CD14-positive monocyte (primary cell): ENCODE measurements around the gene MRPS5. TPM values are rescaled to one million over a fixed set of nuclear protein-coding genes. Genes with fewer than 3 reads are reported as not detected.
"Not testable (repeated sequence)": the region's sequence is repeated elsewhere in the genome, so short reads cannot be mapped to it uniquely, and the experiment has no call there.

Source experiments
- DNase-seq, 3 donors: peaks; one replicate each; pipeline ENCODE4 v3.0.0-alpha.2; 2011 to 2022
- H2AFZ ChIP-seq: 2 replicates; pipeline ENCODE4 v1.6.0; 2012; ENCODE audit warnings: mild to moderate bottlenecking, low read depth, low read length, inconsistent platforms; ENCODE audit not compliant: insufficient read depth, poor library complexity, severe bottlenecking
- H3K27ac ChIP-seq, 2 donors: 1 replicate in 1 of 2; 2 replicates in 1 of 2; pipeline ENCODE4 v1.5.1; 2012 to 2013; ENCODE audit warnings: low read length in 2 of 2, control low read depth in 1 of 2, inconsistent platforms in 1 of 2, low read depth in 1 of 2, mild to moderate bottlenecking in 1 of 2
- H3K27me3 ChIP-seq, 2 donors: one replicate each; pipeline versions ENCODE4 v1.6.0 to v1.6.1; 2011 to 2013; ENCODE audit warnings: low read length in 2 of 2; ENCODE audit not compliant: control insufficient read depth in 2 of 2, insufficient read depth in 2 of 2
- H3K36me3 ChIP-seq, 2 donors: replicated peaks in 1 of 2; 1 replicate in 1 of 2; 2 replicates in 1 of 2; pipeline versions ENCODE4 v1.5.1 to v1.6.1; 2012 to 2013; ENCODE audit warnings: low read length in 2 of 2, control low read depth in 1 of 2, inconsistent platforms in 1 of 2, mild to moderate bottlenecking in 1 of 2; ENCODE audit not compliant: insufficient read depth in 2 of 2, control insufficient read depth in 1 of 2
- H3K4me1 ChIP-seq, 2 donors: 1 replicate in 1 of 2; 2 replicates in 1 of 2; pipeline versions ENCODE4 v1.5.1 to v1.6.1; 2012 to 2013; ENCODE audit warnings: low read length in 2 of 2, control low read depth in 1 of 2, inconsistent platforms in 1 of 2, mild to moderate bottlenecking in 1 of 2, moderate library complexity in 1 of 2; ENCODE audit not compliant: insufficient read depth in 2 of 2, control insufficient read depth in 1 of 2
- H3K4me2 ChIP-seq: replicated peaks from 2 replicates; pipeline ENCODE3; 2012; ENCODE audit warnings: low read length, moderate library complexity, mild to moderate bottlenecking; ENCODE audit not compliant: poor library complexity, severe bottlenecking; ENCODE audit errors: extremely low read depth
- H3K4me3 ChIP-seq, 3 experiments: fragments of 200-600 bp in 1 of 3; sonication (generic) in 1 of 3; replicated peaks in 1 of 3; 1 replicate in 2 of 3; 2 replicates in 1 of 3; pipeline ENCODE4 v1.5.1; 2011 to 2013; ENCODE audit warnings: low read length in 3 of 3, mild to moderate bottlenecking in 3 of 3, control low read depth in 2 of 3, low read depth in 2 of 3, inconsistent platforms in 1 of 3, moderate library complexity in 1 of 3
- H3K79me2 ChIP-seq: 2 replicates; pipeline ENCODE4 v1.6.0; 2012; ENCODE audit warnings: mild to moderate bottlenecking, control low read depth, inconsistent platforms, low read length, moderate library complexity; ENCODE audit not compliant: insufficient read depth
- H3K9ac ChIP-seq: 2 replicates; pipeline ENCODE4 v1.6.0; 2017; ENCODE audit warnings: low read length, mild to moderate bottlenecking; ENCODE audit not compliant: insufficient read depth, poor library complexity, severe bottlenecking
- H3K9me3 ChIP-seq, 2 donors: replicated peaks in 1 of 2; 1 replicate in 1 of 2; 2 replicates in 1 of 2; pipeline versions ENCODE4 v1.5.1 to v1.6.1; 2012 to 2013; ENCODE audit warnings: low read length in 2 of 2, control low read depth in 1 of 2; ENCODE audit not compliant: control insufficient read depth in 1 of 2, insufficient read depth in 1 of 2
- H4K20me1 ChIP-seq: 2 replicates; pipeline ENCODE4 v1.6.0; 2012; ENCODE audit warnings: mild to moderate bottlenecking, low read length, control low read depth, moderate library complexity; ENCODE audit not compliant: insufficient read depth
- H3K27ac Mint-ChIP-seq, 7 donors: one replicate each; pipeline ENCODE4 v1.8.0; 2020; ENCODE audit warnings: mild to moderate bottlenecking in 7 of 7, mixed read lengths in 7 of 7, moderate library complexity in 6 of 7, inconsistent platforms in 2 of 7
- H3K27me3 Mint-ChIP-seq, 3 donors: one replicate each; pipeline ENCODE4 v1.8.0; 2021 to 2022; ENCODE audit warnings: low read depth in 3 of 3, mild to moderate bottlenecking in 3 of 3, mixed read lengths in 3 of 3, moderate library complexity in 3 of 3, inconsistent platforms in 1 of 3
- H3K36me3 Mint-ChIP-seq, 2 donors: one replicate each; pipeline ENCODE4 v1.8.0; 2020; ENCODE audit warnings: mixed read lengths in 2 of 2, inconsistent platforms in 1 of 2, mild to moderate bottlenecking in 1 of 2
- H3K4me1 Mint-ChIP-seq: one replicate; pipeline ENCODE4 v1.8.0; 2020; ENCODE audit warnings: mild to moderate bottlenecking, mixed read lengths
- H3K4me3 Mint-ChIP-seq, 2 donors: one replicate each; pipeline ENCODE4 v1.8.0; 2020; ENCODE audit warnings: mild to moderate bottlenecking in 2 of 2, mixed read lengths in 2 of 2, moderate library complexity in 1 of 2
- H3K9me3 Mint-ChIP-seq, 7 donors: one replicate each; pipeline ENCODE4 v1.8.0; 2020 to 2022; ENCODE audit warnings: mixed read lengths in 7 of 7, mild to moderate bottlenecking in 6 of 7, moderate library complexity in 6 of 7, inconsistent platforms in 2 of 7
- CTCF ChIP-seq: fragments of 200-600 bp; IDR thresholded peaks from one replicate; pipeline ENCODE4 v1.8.0; 2022; ENCODE audit warnings: antibody characterized with exemption, mild to moderate bottlenecking
- WGBS: methylation state at CpG from one replicate; pipeline ENCODE4 v1.1.5; 2013; ENCODE audit warnings: missing lambda C conversion rate; ENCODE audit not compliant: insufficient coverage; 5-methylcytosine and 5-hydroxymethylcytosine counted together
- intact Hi-C, 2 donors: fragments of 100-400 bp; cut with micrococcal nuclease; formaldehyde crosslinking; loops; one replicate each; pipeline versions ENCODE4 v1.15.0 to v1.15.1; 2023
- polyA plus RNA-seq, 3 donors: library from polyadenylated mRNA; depleted of rRNA in 1 of 3; unstranded in 2 of 3; stranded (reverse) in 1 of 3; fragments of 300-500 nt in 2 of 3; fragments of >200 nt in 1 of 3; fragmentation: Illumina TruSeq in 2 of 3; gene quantifications; 1 replicate in 2 of 3; 2 replicates in 1 of 3; pipeline ENCODE4 v1.2.3, GENCODE V29; 2012 to 2021

The MRPS5 gene
- polyA plus RNA-seq, 3 donors: 30.9 to 41.6 (median 35.2) TPM

GRCh38 chr2:95099910-95100309 is 21.7 kb downstream of the MRPS5 start:
- WGBS: 90% methylated on average over 2 of the region's 2 CpGs
- Histone ChIP-seq H3K36me3 (peaks cover 61 to 78% of the 10 kb centered on the region in 2 donors), H3K4me2 (no peak overlapping the region), H3K9me3 (no peaks in the 10 kb centered on the region), H2AFZ (no peak overlapping the region), H4K20me1 (no peaks in the 10 kb centered on the region), H3K79me2 (peaks cover 5% of the 10 kb centered on the region), H3K27ac (no peak overlapping the region), H3K9ac (no peak overlapping the region), H3K27me3 (no peaks in the 10 kb centered on the region), H3K4me1 (no peaks in the 10 kb centered on the region), H3K4me3 (no peak overlapping the region)
- Mint-ChIP-seq H3K9me3 (peaks cover 0 to 5% (median 3%) of the 10 kb centered on the region in 7 donors), H3K4me3 (no peak overlapping the region), H3K4me1 (no peaks in the 10 kb centered on the region), H3K27me3 (no peaks in the 10 kb centered on the region), H3K27ac (peak overlapping the region in 2 of 7 donors; percentile 21 to 73), H3K36me3 (peaks cover 82 to 90% of the 10 kb centered on the region in 2 donors)
- no peak for DNase-seq
- intact Hi-C loops: no loop called here
- no peak for TF ChIP-seq CTCF

GRCh38 chr2:95098273-95098672 is 23.3 kb downstream of the MRPS5 start:
- no CpG with 5 or more reads among the region's 5 CpGs for WGBS
- H3K4me1 ChIP-seq, H3K4me3 ChIP-seq, H3K27ac Mint-ChIP-seq, H3K4me2 ChIP-seq, H3K9ac ChIP-seq, H3K27me3 ChIP-seq, H3K27me3 Mint-ChIP-seq, H3K27ac ChIP-seq, H3K9me3 Mint-ChIP-seq, H3K4me3 Mint-ChIP-seq, H2AFZ ChIP-seq, DNase-seq, H3K4me1 Mint-ChIP-seq, intact Hi-C loops, H3K79me2 ChIP-seq, H4K20me1 ChIP-seq, H3K9me3 ChIP-seq: not testable (repeated sequence)
- H3K36me3 ChIP-seq: peaks cover 50 to 78% of the 10 kb centered on the region in 2 donors
- H3K36me3 Mint-ChIP-seq: peaks cover 86 to 93% of the 10 kb centered on the region in 2 donors
